Measurements from ENCODE around the gene GAB1.

- TF ChIP-seq CTCF (IDR thresholded peaks at IDR 0.05) (no peak), POLR2A (IDR thresholded peaks at IDR 0.05) (no peak)
These were observed 68.5 kb downstream of the GAB1 start for GRCh38 chr4:143405075-143405730.
